ENCODE results near the gene ZBED3. TPM values are rescaled to one million over a fixed set of nuclear protein-coding genes. Genes with fewer than 3 reads are reported as not detected.
"Not testable (repeated sequence)": the region's sequence is repeated elsewhere in the genome, so short reads cannot be mapped to it uniquely, and the experiment has no call there.

ZBED3 gene
- total RNA-seq, 1 experiment from 2014 or later: 6.8 TPM

DNA sequence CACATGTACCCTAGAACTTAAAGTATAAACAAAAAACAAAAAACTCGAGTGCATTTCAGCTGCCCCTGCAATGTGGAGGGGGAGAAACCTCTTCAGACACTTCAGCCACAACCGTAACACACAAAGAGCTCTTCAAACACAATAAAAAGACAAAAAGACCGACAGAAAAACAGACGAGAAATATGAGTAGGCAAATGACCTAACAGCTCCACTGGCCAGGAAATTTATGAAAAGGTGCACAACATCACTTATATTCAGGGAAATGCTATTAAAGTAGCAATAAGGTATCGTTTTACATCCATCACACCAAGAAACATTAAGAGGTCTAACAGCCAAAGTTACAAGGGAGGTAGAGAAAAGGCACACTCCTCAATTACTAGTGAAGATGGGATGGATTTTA lies 6.2 kb downstream of the ZBED3 start:
- no peak for TF ChIP-seq POLR2AphosphoS5 (IDR thresholded peaks at IDR 0.05; ENCODE audit: low read depth, low read length)
- TF ChIP-seq, protein P1, sequence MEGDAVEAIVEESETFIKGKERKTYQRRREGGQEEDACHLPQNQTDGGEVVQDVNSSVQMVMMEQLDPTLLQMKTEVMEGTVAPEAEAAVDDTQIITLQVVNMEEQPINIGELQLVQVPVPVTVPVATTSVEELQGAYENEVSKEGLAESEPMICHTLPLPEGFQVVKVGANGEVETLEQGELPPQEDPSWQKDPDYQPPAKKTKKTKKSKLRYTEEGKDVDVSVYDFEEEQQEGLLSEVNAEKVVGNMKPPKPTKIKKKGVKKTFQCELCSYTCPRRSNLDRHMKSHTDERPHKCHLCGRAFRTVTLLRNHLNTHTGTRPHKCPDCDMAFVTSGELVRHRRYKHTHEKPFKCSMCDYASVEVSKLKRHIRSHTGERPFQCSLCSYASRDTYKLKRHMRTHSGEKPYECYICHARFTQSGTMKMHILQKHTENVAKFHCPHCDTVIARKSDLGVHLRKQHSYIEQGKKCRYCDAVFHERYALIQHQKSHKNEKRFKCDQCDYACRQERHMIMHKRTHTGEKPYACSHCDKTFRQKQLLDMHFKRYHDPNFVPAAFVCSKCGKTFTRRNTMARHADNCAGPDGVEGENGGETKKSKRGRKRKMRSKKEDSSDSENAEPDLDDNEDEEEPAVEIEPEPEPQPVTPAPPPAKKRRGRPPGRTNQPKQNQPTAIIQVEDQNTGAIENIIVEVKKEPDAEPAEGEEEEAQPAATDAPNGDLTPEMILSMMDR (IDR thresholded peaks at IDR 0.05): no peak
- TF ChIP-seq REST (IDR thresholded peaks at IDR 0.05; ENCODE audit: insufficient read depth in 1 of 2, low read depth in 2 of 2, low read length in 1 of 2): no peak
- no peak for TF ChIP-seq SIN3A (IDR thresholded peaks at IDR 0.05; ENCODE audit: borderline replicate concordance, insufficient read depth, low read depth, low read length)
- TF ChIP-seq TCF7L2 (IDR thresholded peaks at IDR 0.05; ENCODE audit: low read depth, low read length): no peak
- CTCF ChIA-PET: no interaction called here
- Histone ChIP-seq H3K4me1 (ENCODE audit: control insufficient read depth, insufficient read depth, low read length) (peaks cover 3% of the 10 kb centered on the region), H3K27me3 (ENCODE audit: control insufficient read depth, insufficient read depth, low read length) (no peaks in the 10 kb centered on the region), H3K9me3 (ENCODE audit: control insufficient read depth, insufficient read depth, low read depth, low read length) (no peaks in the 10 kb centered on the region), H3K27ac (ENCODE audit: low read length) (no peak overlapping the region), H3K36me3 (ENCODE audit: control insufficient read depth, insufficient read depth, low read length) (no peaks in the 10 kb centered on the region), H3K4me3 (ENCODE audit: low read depth in 2 of 2, low read length in 2 of 2) (no peak overlapping the region)
- in situ Hi-C loops (cut with HindIII; ENCODE audit: low pct_unique_long_range_greater_than_20kb, low sequenced_read_pairs) (no loop called here), intact Hi-C loops (cut with micrococcal nuclease; ENCODE audit: unreplicated experiment) (no loop called here)
- ATAC-seq (no peak), DNase-seq (ENCODE audit: low read depth, low spot score) (no peak)
- POLR2A ChIA-PET: no interaction called here
- no TSS peak for BruUV-seq (replicated peaks)

DNA sequence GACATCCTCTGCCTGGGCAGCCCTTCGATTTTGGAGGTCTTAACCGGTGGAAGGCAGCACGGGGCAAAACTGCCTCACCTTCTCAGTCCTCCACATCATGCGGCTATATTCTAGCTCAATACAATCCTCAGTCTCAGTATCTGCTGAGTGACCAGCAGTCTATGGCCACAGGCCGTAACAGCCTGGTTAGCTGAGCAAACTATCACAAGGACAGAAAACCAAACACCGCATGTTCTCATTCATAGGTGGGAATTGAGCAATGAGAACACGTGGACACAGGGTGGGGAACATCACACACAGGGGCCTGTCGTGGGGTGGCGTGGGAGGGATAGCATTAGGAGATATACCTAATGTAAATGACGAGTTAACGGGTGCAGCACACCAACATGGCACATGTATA lies 6.6 kb downstream of the ZBED3 start:
- CTCF ChIA-PET; DNase-seq (ENCODE audit: low read depth, low spot score); ATAC-seq; H3K27me3 ChIP-seq (ENCODE audit: control insufficient read depth, insufficient read depth, low read length); in situ Hi-C loops (cut with HindIII; ENCODE audit: low pct_unique_long_range_greater_than_20kb, low sequenced_read_pairs); H3K27ac ChIP-seq (ENCODE audit: low read length); H3K9me3 ChIP-seq (ENCODE audit: control insufficient read depth, insufficient read depth, low read depth, low read length); H3K36me3 ChIP-seq (ENCODE audit: control insufficient read depth, insufficient read depth, low read length); intact Hi-C loops (cut with micrococcal nuclease; ENCODE audit: unreplicated experiment); BruUV-seq (replicated peaks); H3K4me1 ChIP-seq (ENCODE audit: control insufficient read depth, insufficient read depth, low read length); H3K4me3 ChIP-seq (ENCODE audit: low read depth in 2 of 2, low read length in 2 of 2): not testable (repeated sequence)
- POLR2A ChIA-PET: interaction anchor here (0.6 kb wide), 1 partner anchor 58 kb away, joined by 3 read pairs; no protein-coding TSS in a partner anchor

- POLR2A ChIA-PET: no interaction called here
- CTCF ChIA-PET: interaction anchor here (0.7 kb wide), 2 partner anchors 126 to 382 kb away, joined by 3 read pairs; no protein-coding TSS in a partner anchor
- TF ChIP-seq SIN3A (IDR thresholded peaks at IDR 0.05; ENCODE audit: borderline replicate concordance, insufficient read depth, low read depth, low read length): no peak
- TF ChIP-seq, protein P1 (IDR thresholded peaks at IDR 0.05): peak; percentile 21
- no peaks in the 10 kb centered on the region for H3K9me3 ChIP-seq (ENCODE audit: control insufficient read depth, insufficient read depth, low read depth, low read length)
- peak overlapping the region; percentile 36; the same call in 1 of the 2 replicates for H3K27ac ChIP-seq (ENCODE audit: low read length)
- in situ Hi-C loops (cut with HindIII; ENCODE audit: low pct_unique_long_range_greater_than_20kb, low sequenced_read_pairs): no loop called here
- BruUV-seq (replicated peaks): no TSS peak
- H3K36me3 ChIP-seq (ENCODE audit: control insufficient read depth, insufficient read depth, low read length): no peaks in the 10 kb centered on the region
- H3K4me1 ChIP-seq (ENCODE audit: control insufficient read depth, insufficient read depth, low read length): no peaks in the 10 kb centered on the region; the same call in 1 of the 2 replicates
- DNase-seq (ENCODE audit: low read depth, low spot score) (no peak), ATAC-seq (no peak)
- peak overlapping the region in 1 of 2 experiments; percentile 36; a peak in 2 of 4 replicates for H3K4me3 ChIP-seq (ENCODE audit: low read depth in 2 of 2, low read length in 2 of 2)
- intact Hi-C loops (cut with micrococcal nuclease; ENCODE audit: unreplicated experiment): loop anchor here (2.0 kb wide), 1 partner anchor 209 kb away; no protein-coding TSS in a partner anchor
- H3K27me3 ChIP-seq (ENCODE audit: control insufficient read depth, insufficient read depth, low read length): no peaks in the 10 kb centered on the region
Observed at GRCh38 chr5:77077829-77078176, 9.3 kb downstream of the ZBED3 start.

All from Panc1 (cell line).